ENCODE measurements around the gene HSF2. TPM values are rescaled to one million over a fixed set of nuclear protein-coding genes. Genes with fewer than 3 reads are reported as not detected.

HSF2 gene
- total RNA-seq, 4 donors from 2014 or later, result 21.1 to 37.1 (median 30.7) TPM

- peak overlapping the region in 3 of 4 donors; percentile 21 to 50 (median 31) for H3K27ac ChIP-seq
- no peaks in the 10 kb centered on the region for H3K27me3 ChIP-seq
- no peaks in the 10 kb centered on the region for H3K9me3 ChIP-seq
- no peak overlapping the region for H3K4me3 ChIP-seq
- H3K36me3 ChIP-seq, result no peaks in the 10 kb centered on the region
- peaks cover 0 to 29% (median 0%) of the 10 kb centered on the region in 3 donors for H3K4me1 ChIP-seq
- ATAC-seq, result no peak
- 67 to 100% methylated on average over 2 to 5 of the region's 5 CpGs for WGBS, 2 donors (ENCODE audit: low coverage in 1 of 2)
- TF ChIP-seq CTCF (IDR thresholded peaks at IDR 0.05), result no peak
- no peak for TF ChIP-seq EP300 (IDR thresholded peaks at IDR 0.05)
- TF ChIP-seq POLR2A (IDR thresholded peaks at IDR 0.05), result no peak
- no peak for TF ChIP-seq POLR2AphosphoS5 (IDR thresholded peaks at IDR 0.05)
Observed at GRCh38 chr6:122394016-122394415, 5.4 kb upstream of the HSF2 start.

- no peak for ATAC-seq
- Histone ChIP-seq H3K27ac (peak overlapping the region; percentile 43 to 94 (median 86)), H3K27me3 (no peaks in the 10 kb centered on the region), H3K4me1 (peaks cover 0 to 43% (median 4%) of the 10 kb centered on the region in 3 donors), H3K36me3 (no peaks in the 10 kb centered on the region), H3K4me3 (peak overlapping the region; percentile 3 to 89), H3K9me3 (no peaks in the 10 kb centered on the region)
- 0% methylated on average over 2 of the region's 2 CpGs; no CpG with 5 or more reads in 1 of the 2 donors for WGBS, 2 donors (ENCODE audit: low coverage in 1 of 2)
- TF ChIP-seq POLR2AphosphoS5 (IDR thresholded peaks at IDR 0.05) (peak; percentile 14), CTCF (IDR thresholded peaks at IDR 0.05) (no peak)
Observed at GRCh38 chr6:122399055-122399347, 451 bp upstream of the HSF2 start.

- no peaks in the 10 kb centered on the region for H3K36me3 ChIP-seq
- 0 to 13% methylated on average over 3 to 10 of the region's 20 CpGs for WGBS, 2 donors (ENCODE audit: low coverage in 1 of 2)
- no peaks in the 10 kb centered on the region for H3K9me3 ChIP-seq
- no peak for ATAC-seq
- peak overlapping the region; percentile 89 for H3K4me3 ChIP-seq
- no peaks in the 10 kb centered on the region for H3K27me3 ChIP-seq
- H3K27ac ChIP-seq, result peak overlapping the region; percentile 72 to 97 (median 93)
- TF ChIP-seq POLR2AphosphoS5 (IDR thresholded peaks at IDR 0.05) (no peak), CTCF (IDR thresholded peaks at IDR 0.05) (no peak), EP300 (IDR thresholded peaks at IDR 0.05) (no peak), POLR2A (IDR thresholded peaks at IDR 0.05) (no peak)
- peaks cover 0 to 50% (median 4%) of the 10 kb centered on the region in 3 donors for H3K4me1 ChIP-seq
Observed at GRCh38 chr6:122400121-122400450, 634 bp downstream of the HSF2 start.

GRCh38 chr6:122400462-122401089 is 1.1 kb downstream of the HSF2 start:
- no peak for TF ChIP-seq CTCF (IDR thresholded peaks at IDR 0.05)
- no peak for TF ChIP-seq EP300 (IDR thresholded peaks at IDR 0.05)
- TF ChIP-seq POLR2AphosphoS5 (IDR thresholded peaks at IDR 0.05), result no peak
- TF ChIP-seq POLR2A (IDR thresholded peaks at IDR 0.05), result no peak
- 15 to 28% methylated on average over 3 to 4 of the region's 4 CpGs for WGBS, 2 donors (ENCODE audit: low coverage in 1 of 2)
- Histone ChIP-seq H3K36me3 (no peaks in the 10 kb centered on the region), H3K27me3 (no peaks in the 10 kb centered on the region), H3K4me3 (peak overlapping the region; percentile 89), H3K9me3 (no peaks in the 10 kb centered on the region), H3K4me1 (peaks cover 0 to 53% (median 4%) of the 10 kb centered on the region in 3 donors), H3K27ac (peak overlapping the region in 3 of 4 donors; percentile 92 to 97 (median 94))
- no peak for ATAC-seq

- Histone ChIP-seq H3K36me3 (no peaks in the 10 kb centered on the region), H3K27ac (peak overlapping the region in 3 of 4 donors; percentile 92 to 97 (median 94)), H3K9me3 (no peaks in the 10 kb centered on the region), H3K4me3 (peak overlapping the region; percentile 89), H3K27me3 (no peaks in the 10 kb centered on the region), H3K4me1 (peaks cover 0 to 58% (median 4%) of the 10 kb centered on the region in 3 donors)
- TF ChIP-seq POLR2A (IDR thresholded peaks at IDR 0.05) (no peak), POLR2AphosphoS5 (IDR thresholded peaks at IDR 0.05) (peak; percentile 9), CTCF (IDR thresholded peaks at IDR 0.05) (no peak)
- ATAC-seq, result no peak
- 21 to 45% methylated on average over 3 to 4 of the region's 4 CpGs for WGBS, 2 donors (ENCODE audit: low coverage in 1 of 2)
Observed at GRCh38 chr6:122401104-122401503, 1.7 kb downstream of the HSF2 start.

All from gastroesophageal sphincter (tissue), 4 donors.